ENCODE measurements around the gene ARMC6.
A peak's percentile ranks its signal among the peaks of the same experiment; 100 is the strongest.
"Not testable (repeated sequence)": the region's sequence is repeated elsewhere in the genome, so short reads cannot be mapped to it uniquely, and the experiment has no call there.

ARMC6 gene

GRCh38 chr19:19022380-19022961 lies 10.9 kb upstream of the ARMC6 start:
- DNase-seq (ENCODE audit: low read depth): no peak

DNA sequence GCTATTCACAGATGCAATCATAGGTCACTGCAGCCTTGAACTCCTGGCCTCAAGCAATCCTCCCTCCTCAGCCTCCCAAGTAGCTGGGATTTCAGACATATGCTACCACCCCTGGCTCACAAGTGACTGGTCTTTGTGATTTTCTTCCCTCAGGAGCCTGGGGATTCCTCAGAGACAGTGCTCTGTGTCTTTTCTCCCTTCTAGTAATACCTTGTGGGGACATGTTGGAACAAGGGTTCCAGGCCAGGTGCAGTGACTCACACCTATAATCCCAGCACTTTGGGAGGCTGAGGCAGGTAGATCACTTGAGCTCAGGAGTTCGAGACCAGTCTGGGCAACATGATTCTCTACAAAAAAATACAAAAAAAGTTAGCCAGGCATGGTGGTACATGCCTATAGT lies 10.0 kb upstream of the ARMC6 start:
- not testable (repeated sequence) for DNase-seq (ENCODE audit: low read depth)

- DNase-seq (ENCODE audit: low read depth): no peak
Measured at GRCh38 chr19:19025861-19026260, 7.5 kb upstream of the ARMC6 start.

GRCh38 chr19:19026299-19026971 lies 7.0 kb upstream of the ARMC6 start:
- DNase-seq (ENCODE audit: low read depth): no peak

GRCh38 chr19:19027228-19027627 lies 6.2 kb upstream of the ARMC6 start:
- no peak for DNase-seq (ENCODE audit: low read depth)

DNA sequence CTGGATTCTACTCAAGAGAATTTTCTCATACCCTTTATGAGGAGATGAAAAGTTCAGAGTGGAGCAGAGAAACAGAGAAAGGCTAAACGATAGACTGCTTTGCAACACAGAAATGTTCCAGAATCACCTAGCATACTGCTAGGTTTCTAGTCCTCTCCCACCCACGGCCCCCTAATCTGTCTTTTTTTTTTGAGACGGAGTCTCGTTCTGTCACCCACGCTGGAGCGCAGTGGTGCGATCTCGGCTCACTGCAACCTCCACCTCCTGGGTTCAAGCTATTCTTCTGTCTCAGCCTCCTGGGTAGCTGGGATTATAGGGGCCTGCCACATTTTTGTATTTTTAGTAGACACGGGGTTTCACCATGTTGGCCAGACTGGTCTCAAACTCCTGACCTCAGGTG lies 4.9 kb upstream of the ARMC6 start:
- DNase-seq (ENCODE audit: low read depth): no peak

DNA sequence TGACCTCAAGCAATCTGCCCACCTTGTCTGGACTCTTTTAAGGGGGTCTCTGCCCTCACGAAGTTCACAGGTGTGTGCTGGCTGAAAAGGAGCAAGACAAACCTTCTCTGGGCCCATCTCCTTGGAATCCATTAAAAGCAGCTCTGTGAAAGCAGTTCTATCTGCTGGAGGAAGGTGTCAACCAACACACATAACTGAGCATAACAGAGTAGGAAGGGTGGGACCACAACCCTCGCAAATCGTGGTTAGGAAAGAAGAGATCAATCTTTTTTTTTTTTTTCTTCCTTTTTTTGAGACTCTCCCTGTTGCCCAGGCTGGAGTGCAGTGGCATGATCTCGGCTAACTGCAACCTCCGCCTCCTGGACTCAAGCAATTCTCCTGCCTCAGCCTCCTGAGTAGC lies 1.5 kb upstream of the ARMC6 start:
- DNase-seq (ENCODE audit: low read depth): no peak

GRCh38 chr19:19032420-19033175 lies 805 bp upstream of the ARMC6 start:
- peak; percentile 41 for DNase-seq (ENCODE audit: low read depth)

- DNase-seq (ENCODE audit: low read depth): peak; percentile 2
Measured at GRCh38 chr19:19033176-19033425, 302 bp upstream of the ARMC6 start.

GRCh38 chr19:19034204-19034624 lies 811 bp downstream of the ARMC6 start:
- DNase-seq (ENCODE audit: low read depth): peak; percentile 54

DNA sequence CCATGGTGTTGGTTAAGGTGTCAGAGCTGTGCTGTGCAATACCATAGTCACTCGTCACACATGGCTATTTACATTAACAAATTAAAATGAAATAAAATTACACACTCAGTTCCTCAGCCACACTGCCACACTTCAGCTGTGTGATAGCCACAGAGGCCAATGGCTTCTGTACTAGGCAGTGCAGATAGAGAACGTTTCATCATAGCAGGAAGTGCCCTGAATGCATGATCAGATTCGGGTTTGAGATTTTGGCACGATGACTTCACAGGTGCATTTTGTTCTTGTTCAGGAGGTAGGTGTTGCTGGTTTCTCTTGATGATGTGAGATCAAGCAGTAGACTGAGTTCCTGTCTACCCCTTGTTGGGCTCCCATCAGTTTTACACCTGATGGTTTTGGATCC lies 6.5 kb downstream of the ARMC6 start:
- DNase-seq (ENCODE audit: low read depth): no peak

DNA sequence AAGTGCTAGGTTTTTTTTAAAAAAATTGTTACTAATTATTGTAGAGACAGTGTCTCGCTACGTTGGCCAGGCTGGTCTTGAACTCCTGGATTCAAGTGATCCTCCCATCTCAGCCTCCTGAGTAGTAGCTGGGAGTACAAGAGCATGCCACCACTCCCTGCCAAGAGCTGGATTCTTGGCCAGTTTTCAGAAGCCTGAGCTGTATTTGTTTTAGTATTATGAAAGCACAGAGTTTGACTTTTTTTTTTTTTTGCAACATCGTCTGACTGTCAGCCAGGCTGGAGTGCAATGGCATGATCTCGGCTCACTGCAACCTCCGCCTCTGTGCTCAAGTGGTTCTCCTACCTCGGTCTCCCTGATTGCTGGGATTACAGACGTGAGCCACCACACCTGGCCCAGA lies 7.0 kb downstream of the ARMC6 start:
- DNase-seq (ENCODE audit: low read depth): no peak

DNA sequence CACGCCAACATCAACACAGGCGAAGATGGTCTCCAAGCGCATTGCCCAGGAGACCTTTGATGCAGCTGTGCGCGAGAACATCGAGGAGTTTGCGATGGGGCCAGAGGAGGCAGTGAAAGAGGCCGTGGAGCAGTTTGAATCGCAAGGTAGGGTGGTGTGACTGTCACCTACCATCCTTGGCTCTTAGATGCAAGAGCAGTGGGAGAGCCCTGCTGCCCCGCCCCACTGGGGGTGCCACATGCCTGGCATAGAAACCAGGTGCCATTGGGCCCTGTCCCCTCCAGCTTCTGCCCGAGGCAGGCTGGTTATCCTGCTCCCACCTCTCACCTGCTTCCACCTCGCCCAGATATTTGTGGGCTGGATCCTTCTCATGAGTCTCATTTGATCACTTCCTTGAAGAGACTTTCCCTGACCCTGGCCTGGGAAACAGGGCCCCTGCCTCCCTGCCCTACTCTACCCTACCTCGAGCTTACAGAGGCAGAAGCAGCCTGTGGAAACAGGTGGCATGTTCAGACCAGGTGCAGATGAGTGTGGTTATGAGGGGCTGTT lies 9.4 kb downstream of the ARMC6 start:
- DNase-seq (ENCODE audit: low read depth): no peak

DNA sequence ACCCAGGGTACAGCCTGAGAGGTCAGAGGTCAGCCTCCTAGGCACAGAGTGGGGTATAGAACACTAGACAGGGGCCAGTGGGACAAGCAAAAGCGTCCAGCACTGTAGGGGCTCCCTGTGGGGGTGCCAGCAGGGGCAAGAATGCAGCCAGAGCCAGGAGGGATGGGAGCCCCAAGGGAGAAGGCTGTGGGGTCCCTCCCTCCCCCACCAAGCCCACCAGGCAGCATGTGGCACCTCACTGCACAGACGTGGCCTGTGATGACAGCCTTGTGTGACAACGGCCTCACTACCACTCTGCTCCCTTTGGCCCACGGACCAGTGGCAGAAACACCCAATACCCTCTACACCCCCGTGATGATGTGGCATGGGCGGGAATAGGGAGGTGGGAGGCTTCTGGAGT lies 10.1 kb downstream of the ARMC6 start:
- DNase-seq (ENCODE audit: low read depth): no peak

GRCh38 chr19:19043881-19044280 lies 10.5 kb downstream of the ARMC6 start:
- DNase-seq (ENCODE audit: low read depth): no peak

GRCh38 chr19:19049406-19049805 lies 16.0 kb downstream of the ARMC6 start:
- DNase-seq (ENCODE audit: low read depth): no peak

DNA sequence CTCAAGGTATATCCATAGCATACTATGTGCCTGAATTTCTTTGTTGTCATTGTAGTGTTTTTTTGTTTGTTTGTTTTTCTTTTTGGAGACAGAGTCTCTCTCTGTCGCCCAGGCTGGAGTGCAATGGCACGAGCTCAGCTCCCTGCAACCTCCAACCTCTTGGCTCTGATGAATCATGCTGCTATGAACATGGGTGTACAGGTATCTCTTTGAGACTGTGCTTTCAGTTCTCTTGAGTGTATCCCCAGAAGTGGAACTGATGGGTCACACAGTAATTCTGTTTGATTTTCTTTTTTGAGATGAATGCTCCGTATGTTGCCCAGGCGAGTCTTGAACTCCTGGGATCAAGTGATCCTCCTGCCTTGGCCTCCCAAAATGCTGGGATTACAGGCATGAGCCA lies 16.7 kb downstream of the ARMC6 start:
- no peak for DNase-seq (ENCODE audit: low read depth)

DNA sequence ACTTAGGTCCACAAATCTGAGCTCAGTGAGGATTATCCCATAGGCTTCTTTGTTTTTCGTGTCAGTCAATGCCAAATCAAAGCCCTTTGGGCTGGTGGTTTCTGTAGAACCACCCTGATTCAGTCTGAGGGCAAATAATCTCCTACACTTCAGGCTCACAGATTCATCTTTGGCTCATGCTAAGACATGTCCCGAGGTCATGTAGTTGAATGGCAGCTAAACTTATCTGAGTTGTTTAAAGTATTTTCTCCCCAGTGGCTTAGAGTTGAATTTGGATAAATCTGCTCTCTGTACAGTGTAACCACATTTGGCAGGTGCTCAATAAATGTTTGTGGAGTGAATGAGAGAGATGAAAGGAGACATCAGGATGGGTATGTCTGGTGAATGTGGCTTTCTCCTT lies 17.3 kb downstream of the ARMC6 start:
- no peak for DNase-seq (ENCODE audit: low read depth)

- no peak for DNase-seq (ENCODE audit: low read depth)
Measured at GRCh38 chr19:19051478-19052213, 18.2 kb downstream of the ARMC6 start.

GRCh38 chr19:19052921-19053320 lies 19.5 kb downstream of the ARMC6 start:
- DNase-seq (ENCODE audit: low read depth): no peak

- peak; percentile 36 for DNase-seq (ENCODE audit: low read depth)
Measured at GRCh38 chr19:19053508-19054314, 20.3 kb downstream of the ARMC6 start.

All from activated T-helper 9 cell treated with anti-CD3 and anti-CD28 coated beads, Interleukin-2, amount 50 U/mL, for 16 hours (primary cell).